Bronchial epithelial cell (primary cell): Measurements from ENCODE around the gene SPNS2. TPM values are rescaled to one million over a fixed set of nuclear protein-coding genes. Genes with fewer than 3 reads are reported as not detected.

Source experiments
- DNase-seq: peaks from one replicate; pipeline ENCODE4 v3.0.0-alpha.2; 2010; ENCODE audit warnings: low read depth
- FAIRE-seq: peaks from 2 replicates; lab custom pipeline; 2011; peaks lifted over from hg19 to GRCh38; lab: Jason Lieb, UNC
- H3K27me3 ChIP-seq: 2 replicates; pipeline ENCODE4 v1.5.1; 2011; ENCODE audit warnings: low read length; ENCODE audit not compliant: control insufficient read depth, insufficient read depth
- H3K36me3 ChIP-seq: 2 replicates; pipeline ENCODE4 v1.5.1; 2011; ENCODE audit warnings: low read length; ENCODE audit not compliant: control insufficient read depth, insufficient read depth
- H3K4me3 ChIP-seq: 2 replicates; pipeline ENCODE4 v1.5.1; 2011; ENCODE audit warnings: mild to moderate bottlenecking, low read depth, low read length, control low read depth
- total RNA-seq: library from RNA; depleted of rRNA; stranded (reverse); fragments of >200 nt; gene quantifications from 2 replicates; pipeline ENCODE4 v1.2.1, GENCODE V29; 2014
- TF ChIP-seq, protein P1 (sequence below): IDR thresholded peaks from 2 replicates; pipeline ENCODE4 v1.5.1; 2011; ENCODE audit warnings: mild to moderate bottlenecking, moderate library complexity, low read length, control low read depth, inconsistent platforms; ENCODE audit not compliant: insufficient read depth, severe bottlenecking

Gene SPNS2
- total RNA-seq, 1 donor from 2014 or later = 3.9 TPM

DNA sequence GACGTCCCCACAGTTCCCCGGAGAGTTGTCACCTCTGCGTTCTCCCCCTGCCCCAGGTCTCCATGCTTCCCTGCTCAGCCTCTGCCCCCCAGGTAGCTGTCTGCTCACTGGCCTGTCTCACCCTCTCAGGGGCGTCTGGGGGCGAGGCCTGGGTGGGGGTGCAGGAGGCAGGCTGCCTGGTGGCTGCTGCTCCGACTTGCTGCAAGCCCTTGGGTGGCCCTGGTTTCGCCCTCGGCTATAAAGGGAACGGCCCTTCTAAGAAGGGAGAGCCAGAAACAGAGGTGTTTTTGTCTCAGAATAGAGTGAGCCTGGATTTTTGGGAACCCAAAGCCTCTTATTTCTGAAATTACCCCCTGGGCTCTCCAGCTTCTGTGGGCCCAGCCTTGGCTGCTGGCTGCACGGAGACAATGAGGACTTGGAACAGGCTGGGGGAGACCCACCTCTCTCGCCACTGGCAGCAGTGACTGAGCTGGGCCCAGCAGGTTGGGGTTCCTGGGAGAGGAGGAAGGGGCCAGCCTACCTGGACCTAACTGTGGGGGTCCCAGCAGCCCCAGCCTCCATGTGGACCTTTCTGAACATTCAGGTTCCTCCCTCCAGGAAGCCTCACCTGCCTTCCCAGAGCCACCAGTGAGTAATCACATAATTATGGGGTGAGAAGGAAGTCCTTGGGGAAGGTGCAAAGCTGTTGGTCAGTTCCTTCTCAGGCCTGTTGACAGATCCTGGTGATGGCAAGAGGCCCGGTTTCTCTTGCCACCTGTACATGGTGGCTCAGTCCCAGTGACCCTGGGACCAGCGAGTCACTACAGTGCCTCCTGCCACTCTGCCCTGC is 15.5 kb upstream of the SPNS2 start:
- peak; percentile 79 for FAIRE-seq
- H3K4me3 ChIP-seq = no peak overlapping the region
- peak; percentile 87 for DNase-seq

DNA sequence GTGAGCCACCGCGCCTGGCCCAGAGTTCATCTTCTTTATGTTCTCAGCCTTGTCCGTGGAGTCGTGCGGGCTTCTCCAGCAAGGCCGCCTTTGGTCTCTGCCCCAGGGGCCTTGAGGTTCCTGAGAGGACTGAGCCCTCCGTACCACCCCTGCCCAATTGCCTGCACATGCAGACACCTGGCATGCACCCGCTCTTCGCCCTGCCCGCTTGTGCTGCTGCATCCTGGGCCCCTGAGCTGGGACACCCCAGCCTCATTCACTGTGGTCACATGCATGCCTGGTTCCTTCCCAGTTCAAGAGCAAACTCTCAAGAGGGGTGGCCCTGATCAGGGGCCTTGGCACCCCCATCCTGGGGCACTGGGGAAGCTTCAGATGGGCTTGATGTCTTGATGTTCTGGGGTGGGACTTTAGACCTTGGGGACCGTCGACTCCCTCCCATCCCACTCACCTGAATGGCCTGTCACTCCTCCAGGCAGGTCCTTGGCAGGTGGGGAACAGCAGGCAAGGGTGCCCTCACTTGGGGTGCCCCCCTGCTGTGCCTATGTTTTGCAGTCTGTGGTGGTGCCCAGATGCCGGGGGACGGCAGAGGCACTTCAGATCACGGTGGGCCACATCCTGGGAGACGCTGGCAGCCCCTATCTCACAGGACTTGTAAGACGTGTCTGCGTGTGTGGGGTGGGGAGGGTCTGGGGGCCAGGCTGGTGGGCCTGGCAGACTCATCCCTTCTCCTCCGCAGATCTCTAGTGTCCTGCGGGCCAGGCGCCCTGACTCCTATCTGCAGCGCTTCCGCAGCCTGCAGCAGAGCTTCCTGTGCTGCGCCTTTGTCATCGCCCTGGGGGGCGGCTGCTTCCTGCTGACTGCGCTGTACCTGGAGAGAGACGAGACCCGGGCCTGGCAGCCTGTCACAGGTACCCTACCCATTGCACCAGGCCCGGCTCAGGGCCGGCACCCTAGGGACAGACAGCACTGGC is 12.7 kb upstream of the SPNS2 start:
- TF ChIP-seq, protein P1, sequence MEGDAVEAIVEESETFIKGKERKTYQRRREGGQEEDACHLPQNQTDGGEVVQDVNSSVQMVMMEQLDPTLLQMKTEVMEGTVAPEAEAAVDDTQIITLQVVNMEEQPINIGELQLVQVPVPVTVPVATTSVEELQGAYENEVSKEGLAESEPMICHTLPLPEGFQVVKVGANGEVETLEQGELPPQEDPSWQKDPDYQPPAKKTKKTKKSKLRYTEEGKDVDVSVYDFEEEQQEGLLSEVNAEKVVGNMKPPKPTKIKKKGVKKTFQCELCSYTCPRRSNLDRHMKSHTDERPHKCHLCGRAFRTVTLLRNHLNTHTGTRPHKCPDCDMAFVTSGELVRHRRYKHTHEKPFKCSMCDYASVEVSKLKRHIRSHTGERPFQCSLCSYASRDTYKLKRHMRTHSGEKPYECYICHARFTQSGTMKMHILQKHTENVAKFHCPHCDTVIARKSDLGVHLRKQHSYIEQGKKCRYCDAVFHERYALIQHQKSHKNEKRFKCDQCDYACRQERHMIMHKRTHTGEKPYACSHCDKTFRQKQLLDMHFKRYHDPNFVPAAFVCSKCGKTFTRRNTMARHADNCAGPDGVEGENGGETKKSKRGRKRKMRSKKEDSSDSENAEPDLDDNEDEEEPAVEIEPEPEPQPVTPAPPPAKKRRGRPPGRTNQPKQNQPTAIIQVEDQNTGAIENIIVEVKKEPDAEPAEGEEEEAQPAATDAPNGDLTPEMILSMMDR = no peak
- FAIRE-seq = no peak

More for the DNA sequence above, 15.5 kb upstream of the SPNS2 start:
- Histone ChIP-seq H3K27me3 (no peaks in the 10 kb centered on the region), H3K36me3 (no peaks in the 10 kb centered on the region)
- TF ChIP-seq, protein P1 = no peak

DNA sequence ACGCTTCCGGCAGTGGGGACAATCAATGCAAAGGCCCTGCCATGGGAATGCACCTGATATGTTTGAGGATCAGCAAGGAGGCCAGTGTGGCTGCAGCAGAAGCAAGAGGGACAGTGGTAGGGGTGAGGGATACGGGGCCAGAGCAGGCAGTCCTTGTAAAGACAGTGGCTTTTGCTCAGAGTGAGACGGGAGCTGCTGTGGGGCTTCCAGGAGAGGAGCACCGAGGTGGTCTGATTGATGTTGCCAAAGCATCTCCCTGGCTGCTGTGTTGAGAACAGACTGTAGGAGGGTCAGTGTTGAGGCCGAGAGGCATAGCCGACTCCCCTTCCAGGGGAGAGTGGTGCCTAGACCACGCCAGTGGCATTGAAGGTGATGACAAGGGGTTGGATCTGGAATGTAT is 11.4 kb upstream of the SPNS2 start:
- Histone ChIP-seq H3K4me3 (no peak overlapping the region), H3K36me3 (no peaks in the 10 kb centered on the region), H3K27me3 (no peaks in the 10 kb centered on the region)
- TF ChIP-seq, protein P1 = no peak
- no peak for DNase-seq
- FAIRE-seq = peak; percentile 72

More for the DNA sequence above, 12.7 kb upstream of the SPNS2 start:
- H3K4me3 ChIP-seq = no peak overlapping the region
- no peak for DNase-seq
- no peaks in the 10 kb centered on the region for H3K36me3 ChIP-seq
- no peaks in the 10 kb centered on the region for H3K27me3 ChIP-seq

DNA sequence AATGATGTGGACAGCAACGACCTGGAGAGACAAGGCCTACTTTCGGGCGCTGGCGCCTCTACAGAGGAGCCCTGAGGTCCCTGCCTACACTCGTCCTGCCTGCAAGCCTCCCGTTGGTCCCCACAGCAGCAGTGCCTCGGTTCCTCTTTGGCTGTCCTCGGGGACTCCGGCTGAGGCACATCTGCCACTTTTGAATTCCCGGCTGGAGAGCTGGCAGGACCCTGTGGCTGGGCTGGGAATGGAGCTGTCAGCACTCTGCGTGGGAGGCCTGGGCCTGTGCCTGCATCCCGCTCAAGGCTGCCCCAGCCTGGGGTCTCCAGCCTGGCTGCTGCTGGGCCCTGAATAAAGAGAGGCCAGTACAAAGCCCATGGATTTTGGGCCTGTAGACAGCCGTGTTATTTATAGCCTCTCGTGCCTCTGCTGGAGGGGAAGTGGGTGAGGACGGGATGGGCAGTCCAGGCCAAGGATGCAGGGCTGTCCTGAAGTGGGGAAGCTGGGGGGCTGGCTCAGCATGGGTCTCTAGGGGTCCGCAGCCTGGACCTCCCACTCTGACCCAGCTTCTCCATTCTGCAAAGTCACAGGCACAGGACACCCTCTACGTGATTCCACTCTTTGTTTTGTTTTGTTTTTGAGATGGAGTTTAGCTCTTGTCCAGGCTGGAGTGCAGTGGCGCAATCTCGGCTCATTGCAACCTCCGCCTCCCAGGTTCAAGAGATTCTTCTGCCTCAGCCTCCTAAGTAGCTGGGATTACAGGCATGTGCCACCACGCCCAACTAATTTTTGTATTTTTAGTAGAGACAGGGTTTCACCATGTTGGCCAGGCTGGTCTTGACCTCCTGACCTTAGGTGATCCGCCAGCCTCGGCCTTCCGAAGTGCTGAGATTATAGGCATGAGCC is 10.6 kb upstream of the SPNS2 start:
- Histone ChIP-seq H3K36me3 (no peaks in the 10 kb centered on the region), H3K27me3 (no peaks in the 10 kb centered on the region), H3K4me3 (no peak overlapping the region)
- DNase-seq (no peak), FAIRE-seq (no peak)
- TF ChIP-seq, protein P1 = no peak

DNA sequence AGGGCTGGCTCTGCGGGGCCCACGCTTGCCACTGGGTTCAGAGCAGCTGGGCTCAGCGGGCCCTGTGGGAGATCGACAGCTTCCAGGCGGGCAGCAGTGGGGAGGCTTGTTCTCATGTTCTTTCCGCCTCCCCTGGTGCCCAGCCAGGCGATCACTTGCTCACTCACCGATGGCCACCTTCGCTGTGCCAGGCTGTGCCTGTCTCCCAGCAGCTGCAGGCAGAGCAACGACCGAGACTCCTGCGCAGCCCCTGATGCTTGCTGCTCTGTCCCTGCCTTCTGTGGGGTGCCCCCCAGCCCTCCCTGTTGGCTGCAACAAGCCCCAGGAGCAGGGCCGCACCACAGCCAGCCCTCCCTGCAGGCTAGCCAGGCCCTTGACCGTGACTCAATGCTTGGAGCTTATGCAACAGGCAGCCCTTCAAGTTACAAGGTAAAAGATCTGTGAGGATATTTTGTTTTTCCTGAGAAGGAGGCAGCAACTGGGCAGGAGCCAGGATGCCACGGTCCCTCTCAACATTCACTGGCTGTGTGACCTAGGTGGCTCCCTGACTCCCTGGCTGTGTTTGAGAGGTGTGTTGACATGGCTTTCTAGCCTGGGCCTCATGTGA is 9.6 kb upstream of the SPNS2 start:
- FAIRE-seq (no peak), DNase-seq (no peak)
- Histone ChIP-seq H3K4me3 (no peak overlapping the region), H3K36me3 (no peaks in the 10 kb centered on the region), H3K27me3 (no peaks in the 10 kb centered on the region)
- TF ChIP-seq, protein P1 = no peak
